GM12875 (cell line): ENCODE results near the gene RANBP1.

ENCODE experiments used
- H3K4me3 ChIP-seq: one replicate; pipeline ENCODE4 v1.5.1; 2011; ENCODE audit warnings: low read depth, low read length, control low read depth
- CTCF ChIP-seq: IDR thresholded peaks from 2 replicates; pipeline ENCODE4 v1.5.1; 2011; ENCODE audit warnings: low read depth, mild to moderate bottlenecking, control low read depth, inconsistent platforms, low read length, moderate library complexity, borderline replicate concordance; ENCODE audit not compliant: insufficient read depth

Gene RANBP1

GRCh38 chr22:20165913-20166312, 50.0 kb downstream of the RANBP1 start:
- no peak for TF ChIP-seq CTCF

GRCh38 chr22:20166703-20167102, 50.8 kb downstream of the RANBP1 start:
- H3K4me3 ChIP-seq = no peak overlapping the region
- no peak for TF ChIP-seq CTCF

More at GRCh38 chr22:20165913-20166312, 50.0 kb downstream of the RANBP1 start:
- H3K4me3 ChIP-seq = no peak overlapping the region

- TF ChIP-seq CTCF = no peak
Measured at GRCh38 chr22:20167643-20168322, 51.9 kb downstream of the RANBP1 start.

GRCh38 chr22:20169253-20169822, 53.4 kb downstream of the RANBP1 start:
- H3K4me3 ChIP-seq = no peak overlapping the region
- no peak for TF ChIP-seq CTCF

More at GRCh38 chr22:20167643-20168322, 51.9 kb downstream of the RANBP1 start:
- H3K4me3 ChIP-seq = no peak overlapping the region

GRCh38 chr22:20170170-20170569, 54.3 kb downstream of the RANBP1 start:
- H3K4me3 ChIP-seq = no peak overlapping the region
- no peak for TF ChIP-seq CTCF

- no peak overlapping the region for H3K4me3 ChIP-seq
- no peak for TF ChIP-seq CTCF
Measured at GRCh38 chr22:20171288-20172140, 55.6 kb downstream of the RANBP1 start.
